GM12878 (cell line): ENCODE measurements around the gene SUCO. TPM values are rescaled to one million over a fixed set of nuclear protein-coding genes. Genes with fewer than 3 reads are reported as not detected.

Experiments used
- ATAC-seq: fragments of 200-7000 bp; cut with Tn5 transposase; 3 replicates; pipeline ENCODE4 v1.9.1; 2020; ENCODE audit warnings: mild to moderate bottlenecking, moderate library complexity
- BruUV-seq: library from RNA; stranded (reverse); fragments of 400-500 nt; replicated peaks from 2 replicates; lab custom pipeline; 2021; lab: Mats Ljungman, UMichigan
- CTCF ChIA-PET: fragments of 300-600 bp; sonication (Branson Sonifier 250); formaldehyde crosslinking; extraction: SDS; loops from one replicate; lab custom pipeline; 2021; ENCODE audit warnings: inconsistent platforms; lab: Yijun Ruan, JAX
- POLR2A ChIA-PET: fragments of 350-600 bp; formaldehyde crosslinking; extraction: SDS; loops from one replicate; lab custom pipeline; 2021; ENCODE audit warnings: inconsistent platforms; lab: Charles Lee
- RAD21 ChIA-PET: fragments of 300-600 bp; sonication (Branson Sonifier 250); formaldehyde crosslinking; loops from one replicate; lab custom pipeline; 2023; ENCODE audit warnings: antibody characterized with exemption; ENCODE audit not compliant: unreplicated experiment; lab: Charles Lee
- SMC1A ChIA-PET: fragments of 300-600 bp; sonication (Branson Sonifier 250); formaldehyde crosslinking; loops from one replicate; lab custom pipeline; 2023; ENCODE audit not compliant: unreplicated experiment, uncharacterized antibody; lab: Charles Lee
- DNase-seq: peaks from one replicate; pipeline ENCODE4 v3.0.0-alpha.2; 2011; ENCODE audit warnings: low read depth, low spot score
- FAIRE-seq: peaks from 3 replicates; lab custom pipeline; 2011; peaks lifted over from hg19 to GRCh38; lab: Jason Lieb, UNC
- H2AFZ ChIP-seq: 2 replicates; pipeline ENCODE4 v1.6.0; 2011; ENCODE audit warnings: low read depth, low read length, control low read depth; ENCODE audit not compliant: control insufficient read depth
- H3K27ac ChIP-seq: 2 replicates; pipeline ENCODE4 v1.5.1; 2011; ENCODE audit warnings: control low read depth; ENCODE audit not compliant: control insufficient read depth, insufficient read depth
- H3K27me3 ChIP-seq, 2 experiments: replicated peaks in 1 of 2; 2 replicates each; pipeline versions ENCODE4 v1.6.0 to v1.6.1; 2011; ENCODE audit warnings: low read length in 1 of 2; ENCODE audit not compliant: control insufficient read depth in 2 of 2, insufficient read depth in 2 of 2
- H3K36me3 ChIP-seq, 2 experiments: 2 replicates each; pipeline ENCODE4 v1.5.1; 2011; ENCODE audit warnings: low read length in 1 of 2; ENCODE audit not compliant: control insufficient read depth in 2 of 2, insufficient read depth in 2 of 2
- H3K4me1 ChIP-seq: 2 replicates; pipeline ENCODE4 v1.6.1; 2011; ENCODE audit warnings: mild to moderate bottlenecking, low read length, moderate library complexity, mixed read lengths; ENCODE audit not compliant: control insufficient read depth, insufficient read depth
- H3K4me2 ChIP-seq: 2 replicates; pipeline ENCODE4 v1.6.0; 2011; ENCODE audit warnings: control low read depth; ENCODE audit not compliant: control insufficient read depth, insufficient read depth
- H3K4me3 ChIP-seq: fragments of 200-600 bp; sonication (generic); 2 replicates; pipeline ENCODE4 v1.5.1; 2016
- H3K79me2 ChIP-seq: 2 replicates; pipeline ENCODE4 v1.6.0; 2011; ENCODE audit warnings: low read length; ENCODE audit not compliant: control insufficient read depth, insufficient read depth
- H3K9ac ChIP-seq: 2 replicates; pipeline ENCODE4 v1.8.0; 2011; ENCODE audit warnings: low read length, control low read depth, mixed read lengths; ENCODE audit not compliant: control insufficient read depth, insufficient read depth
- H3K9me3 ChIP-seq: replicated peaks from 3 replicates; pipeline ENCODE4 v1.5.1; 2011; ENCODE audit warnings: mild to moderate bottlenecking, low read length; ENCODE audit not compliant: control insufficient read depth, insufficient read depth
- H4K20me1 ChIP-seq: 2 replicates; pipeline ENCODE4 v1.6.0; 2011; ENCODE audit not compliant: control insufficient read depth, insufficient read depth
- EZH2 ChIP-seq: IDR thresholded peaks from 2 replicates; pipeline ENCODE4 v1.6.1; 2012; ENCODE audit warnings: low read depth, mild to moderate bottlenecking, control low read depth, inconsistent platforms, low read length, borderline replicate concordance; ENCODE audit not compliant: control insufficient read depth
- GABPA ChIP-seq: IDR thresholded peaks from 2 replicates; pipeline ENCODE4 v1.6.1; 2014; ENCODE audit warnings: antibody characterized with exemption, low read depth, mild to moderate bottlenecking, inconsistent platforms
- NFXL1 ChIP-seq: fragments of 450-650 bp; IDR thresholded peaks from 2 replicates; pipeline ENCODE4 v1.6.1; 2017; ENCODE audit warnings: antibody characterized with exemption, mild to moderate bottlenecking, borderline replicate concordance
- POLR2AphosphoS2 ChIP-seq: IDR thresholded peaks from 2 replicates; pipeline ENCODE4 v1.6.1; 2011; ENCODE audit warnings: low read depth, mild to moderate bottlenecking, low read length, improper control_type of control experiment, moderate library complexity
- STAT1 ChIP-seq: fragments of 450-650 bp; conservative IDR thresholded peaks from 2 replicates; pipeline ENCODE4 v1.6.1; 2014; ENCODE audit warnings: antibody characterized with exemption, mild to moderate bottlenecking
- SUPT20H ChIP-seq: IDR thresholded peaks from 2 replicates; pipeline ENCODE4 v1.6.1; 2011; ENCODE audit warnings: low read depth, mild to moderate bottlenecking, low read length, moderate library complexity, borderline replicate concordance; ENCODE audit not compliant: control insufficient read depth
- TARDBP ChIP-seq: IDR thresholded peaks from 2 replicates; pipeline ENCODE4 v1.6.1; 2016; ENCODE audit warnings: borderline replicate concordance
- ZNF24 ChIP-seq: fragments of 450-650 bp; IDR thresholded peaks from 2 replicates; pipeline ENCODE4 v1.6.1; 2017; ENCODE audit warnings: antibody characterized with exemption, mild to moderate bottlenecking
- ZNF622 ChIP-seq: fragments of 450-650 bp; IDR thresholded peaks from 2 replicates; pipeline ENCODE4 v1.6.1; 2017; ENCODE audit warnings: mild to moderate bottlenecking, inconsistent platforms
- WGBS: methylation state at CpG from one replicate; pipeline ENCODE4 v1.1.6; 2016; ENCODE audit warnings: low lambda C conversion rate; ENCODE audit not compliant: insufficient replicate concordance, insufficient coverage; ENCODE audit errors: missing lambda C conversion rate; 5-methylcytosine and 5-hydroxymethylcytosine counted together
- in situ Hi-C: fragments of 300-500 bp; cut with MboI; formaldehyde crosslinking; loops from 9 replicates; pipeline ENCODE4 v1.14.3; 2018; ENCODE audit warnings: mixed read lengths
- intact Hi-C: fragments of 100-400 bp; cut with micrococcal nuclease; formaldehyde crosslinking; loops from one replicate; pipeline ENCODE4 v1.14.2; 2022; ENCODE audit not compliant: unreplicated experiment
- polyA plus RNA-seq, 11 experiments: library from polyadenylated mRNA; depleted of rRNA in 4 of 11; unstranded in 6 of 11; stranded (reverse) in 5 of 11; fragments of >200 nt; fragmentation: Nextera tagmentation in 4 of 11; fragmentation: Illumina TruSeq in 1 of 11; extraction: Ambion mirVana in 4 of 11; extraction: Trizol in 1 of 11; gene quantifications; 1 replicate in 1 of 11; 2 replicates in 10 of 11; pipeline versions ENCODE4 v1.2.1 to v1.2.3, GENCODE V29; 2011 to 2016; ENCODE audit warnings: inconsistent platforms in 2 of 11, missing spikeins in 2 of 11, low read depth in 1 of 11
- total RNA-seq, 4 experiments: library from RNA; depleted of rRNA in 3 of 4; stranded (reverse); fragments of >200 nt in 3 of 4; fragmentation: Illumina TruSeq in 1 of 4; extraction: Trizol in 1 of 4; gene quantifications; 2 replicates each; pipeline versions ENCODE4 v1.2.1 to v1.2.3, GENCODE V29; 2013 to 2021
- TF ChIP-seq, protein P1 (sequence below): fragments of 450-650 bp; formaldehyde crosslinking; IDR thresholded peaks from 2 replicates; pipeline ENCODE4 v1.4.0; 2022; ENCODE audit warnings: mild to moderate bottlenecking, moderate library complexity

The SUCO gene
- total and polyA plus RNA-seq, 10 of the 15 experiments (the other 5 are each of a cell fraction or from before 2014, with no cell fraction given): 1.7 to 15.3 (median 8.4) TPM

- Histone ChIP-seq H3K9me3 (no peaks in the 10 kb centered on the region), H3K79me2 (no peaks in the 10 kb centered on the region), H4K20me1 (no peaks in the 10 kb centered on the region), H3K4me1 (no peaks in the 10 kb centered on the region), H3K9ac (no peak overlapping the region), H3K27me3 (no peaks in the 10 kb centered on the region), H3K4me2 (no peak overlapping the region), H3K27ac (no peak overlapping the region), H3K36me3 (no peaks in the 10 kb centered on the region), H3K4me3 (no peak overlapping the region), H2AFZ (no peak overlapping the region)
- intact Hi-C loops: no loop called here
- TF ChIP-seq, protein P1, sequence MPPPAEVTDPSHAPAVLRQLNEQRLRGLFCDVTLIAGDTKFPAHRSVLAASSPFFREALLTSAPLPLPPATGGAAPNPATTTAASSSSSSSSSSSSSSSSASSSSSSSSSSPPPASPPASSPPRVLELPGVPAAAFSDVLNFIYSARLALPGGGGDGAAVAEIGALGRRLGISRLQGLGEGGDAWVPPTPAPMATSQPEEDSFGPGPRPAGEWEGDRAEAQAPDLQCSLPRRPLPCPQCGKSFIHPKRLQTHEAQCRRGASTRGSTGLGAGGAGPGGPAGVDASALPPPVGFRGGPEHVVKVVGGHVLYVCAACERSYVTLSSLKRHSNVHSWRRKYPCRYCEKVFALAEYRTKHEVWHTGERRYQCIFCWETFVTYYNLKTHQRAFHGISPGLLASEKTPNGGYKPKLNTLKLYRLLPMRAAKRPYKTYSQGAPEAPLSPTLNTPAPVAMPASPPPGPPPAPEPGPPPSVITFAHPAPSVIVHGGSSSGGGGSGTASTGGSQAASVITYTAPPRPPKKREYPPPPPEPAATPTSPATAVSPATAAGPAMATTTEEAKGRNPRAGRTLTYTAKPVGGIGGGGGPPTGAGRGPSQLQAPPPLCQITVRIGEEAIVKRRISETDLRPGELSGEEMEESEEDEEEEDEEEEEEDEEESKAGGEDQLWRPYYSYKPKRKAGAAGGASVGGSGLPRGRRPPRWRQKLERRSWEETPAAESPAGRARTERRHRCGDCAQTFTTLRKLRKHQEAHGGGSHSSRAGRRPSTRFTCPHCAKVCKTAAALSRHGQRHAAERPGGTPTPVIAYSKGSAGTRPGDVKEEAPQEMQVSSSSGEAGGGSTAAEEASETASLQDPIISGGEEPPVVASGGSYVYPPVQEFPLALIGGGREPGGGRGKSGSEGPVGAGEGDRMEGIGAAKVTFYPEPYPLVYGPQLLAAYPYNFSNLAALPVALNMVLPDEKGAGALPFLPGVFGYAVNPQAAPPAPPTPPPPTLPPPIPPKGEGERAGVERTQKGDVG (CRISPR knock-in tag): no peak
- TF ChIP-seq ZNF622 (no peak), ZNF24 (no peak), SUPT20H (no peak), POLR2AphosphoS2 (no peak), STAT1 (no peak), NFXL1 (no peak), EZH2 (no peak), TARDBP (no peak), GABPA (no peak)
- 43% methylated on average over 3 of the region's 3 CpGs for WGBS
- RAD21 ChIA-PET: interaction anchor here (0.8 to 1.2 kb wide), 2 partner anchors 36 to 45 kb away, joined by 3 read pairs; no protein-coding TSS in a partner anchor
- POLR2A ChIA-PET: interaction anchor here (1.0 kb wide), 1 partner anchor 45 kb away, joined by 3 read pairs; no protein-coding TSS in a partner anchor
- ATAC-seq (no peak), FAIRE-seq (no peak), DNase-seq (no peak)
- in situ Hi-C loops: no loop called here
- no TSS peak for BruUV-seq
- SMC1A ChIA-PET: interaction anchor here (0.7 to 1.7 kb wide), 3 partner anchors 18 to 150 kb away, joined by 4 read pairs; no protein-coding TSS in a partner anchor
- CTCF ChIA-PET: interaction anchor here (1.0 kb wide), 1 partner anchor 14 kb away, joined by 3 read pairs; no protein-coding TSS in a partner anchor
Observed at GRCh38 chr1:172486805-172487454, 46.0 kb upstream of the SUCO start.
